ENCODE data around the gene PRPF19.

The PRPF19 gene

GRCh38 chr11:60906132-60906972, at the start of gene PRPF19:
Gene PRPF19 (minus strand): TSS chr11:60906585. CDS start chr11:60906382, 203 bp downstream.
- DNase-seq, result peak; percentile 97

GRCh38 chr11:60955571-60955970, 49.2 kb upstream of the PRPF19 start:
- DNase-seq, result no peak

- no peak for DNase-seq
These were observed 48.0 kb upstream of the PRPF19 start for GRCh38 chr11:60954421-60954820.

- DNase-seq, result no peak
These were observed 47.4 kb upstream of the PRPF19 start for GRCh38 chr11:60953781-60954180.

- DNase-seq, result no peak
These were observed 46.4 kb upstream of the PRPF19 start for GRCh38 chr11:60952742-60953170.

- no peak for DNase-seq
These were observed 45.7 kb upstream of the PRPF19 start, which contains the start of gene SLC15A3 for GRCh38 chr11:60951904-60952741. Gene SLC15A3 (minus strand): TSS chr11:60952176. CDS start chr11:60951551, 625 bp downstream.

- DNase-seq, result no peak
These were observed 45.2 kb upstream of the PRPF19 start for GRCh38 chr11:60951606-60951903.

- DNase-seq, result no peak
These were observed 44.7 kb upstream of the PRPF19 start for GRCh38 chr11:60950933-60951605.

- no peak for DNase-seq
These were observed 43.6 kb upstream of the PRPF19 start for GRCh38 chr11:60950024-60950423.

- DNase-seq, result peak; percentile 93
These were observed 41.9 kb upstream of the PRPF19 start for GRCh38 chr11:60948250-60948649.

- peak; percentile 62 for DNase-seq
These were observed 41.3 kb upstream of the PRPF19 start for GRCh38 chr11:60947700-60948099.

GRCh38 chr11:60946601-60947264, 40.3 kb upstream of the PRPF19 start:
- peak; percentile 94 for DNase-seq

- DNase-seq, result no peak
These were observed 38.9 kb upstream of the PRPF19 start for GRCh38 chr11:60945295-60945667.

GRCh38 chr11:60944490-60945294, 38.3 kb upstream of the PRPF19 start:
- DNase-seq, result no peak

GRCh38 chr11:60942970-60943565, 36.7 kb upstream of the PRPF19 start:
- peak; percentile 93 for DNase-seq

GRCh38 chr11:60942219-60942618, 35.8 kb upstream of the PRPF19 start:
- peak; percentile 88 for DNase-seq

- DNase-seq, result peak; percentile 43
These were observed 35.2 kb upstream of the PRPF19 start for GRCh38 chr11:60941371-60942119.

- peak; percentile 32 for DNase-seq
These were observed 33.5 kb upstream of the PRPF19 start for GRCh38 chr11:60939855-60940254.

GRCh38 chr11:60939301-60939700, 32.9 kb upstream of the PRPF19 start:
- no peak for DNase-seq

- DNase-seq, result peak; percentile 23
These were observed 32.1 kb upstream of the PRPF19 start for GRCh38 chr11:60938500-60938899.

- no peak for DNase-seq
These were observed 31.4 kb upstream of the PRPF19 start for GRCh38 chr11:60937811-60938210.
